Tibial nerve (tissue), 3 donors: Measurements from ENCODE around the gene MAPKAP1.

Source experiments
- POLR2A ChIP-seq, 2 donors: fragments of 450-650 bp; IDR thresholded peaks; one replicate each; pipeline ENCODE4 v1.6.1; 2017; ENCODE audit warnings: antibody characterized with exemption in 2 of 2, mild to moderate bottlenecking in 2 of 2, moderate library complexity in 2 of 2
- TF ChIP-seq, protein P1 (sequence below), 5 experiments: fragments of 200-600 bp in 3 of 5; fragments of 450-650 bp in 2 of 5; sonication (generic) in 3 of 5; IDR thresholded peaks; one replicate each; pipeline ENCODE4 v1.5.1; 2016 to 2019; ENCODE audit warnings: antibody characterized with exemption in 5 of 5, mild to moderate bottlenecking in 3 of 5, moderate library complexity in 2 of 5

DNA sequence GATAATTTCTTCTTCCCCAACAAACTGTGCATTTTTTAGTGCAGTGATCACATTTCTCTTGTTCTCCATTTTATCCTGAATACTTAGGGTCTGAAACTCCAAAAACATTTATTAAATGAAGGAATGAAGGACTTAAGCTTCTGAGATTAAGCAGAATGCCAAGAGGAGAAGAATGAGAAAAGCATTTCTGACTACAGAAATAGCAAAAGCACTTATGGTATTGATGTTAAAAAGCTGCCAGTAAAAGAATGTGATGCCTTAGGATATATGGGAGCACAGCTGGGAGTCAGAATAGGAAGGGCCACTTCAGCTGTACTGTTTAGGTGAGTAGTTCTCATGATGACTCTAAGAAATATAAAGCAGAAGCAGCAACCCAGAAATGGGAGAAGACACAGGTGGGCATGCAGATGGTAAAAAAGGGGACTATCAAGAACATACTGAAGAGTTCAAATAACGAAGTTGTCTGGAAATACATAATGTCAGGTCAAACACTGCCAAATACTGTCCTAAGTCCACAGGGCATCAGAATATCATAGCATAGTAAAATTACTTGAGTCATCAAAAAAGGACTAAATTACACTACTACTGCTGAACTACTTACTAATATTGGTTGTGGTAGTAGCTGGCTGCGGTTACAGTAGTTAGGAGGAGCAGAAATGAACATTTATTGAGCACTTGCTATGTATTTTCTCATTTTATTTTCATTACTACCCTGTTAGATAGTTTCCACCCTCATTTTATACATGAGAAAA lies 132.7 kb downstream of the MAPKAP1 start:
- no peak for TF ChIP-seq POLR2A (IDR thresholded peaks at IDR 0.05)
- TF ChIP-seq, protein P1, sequence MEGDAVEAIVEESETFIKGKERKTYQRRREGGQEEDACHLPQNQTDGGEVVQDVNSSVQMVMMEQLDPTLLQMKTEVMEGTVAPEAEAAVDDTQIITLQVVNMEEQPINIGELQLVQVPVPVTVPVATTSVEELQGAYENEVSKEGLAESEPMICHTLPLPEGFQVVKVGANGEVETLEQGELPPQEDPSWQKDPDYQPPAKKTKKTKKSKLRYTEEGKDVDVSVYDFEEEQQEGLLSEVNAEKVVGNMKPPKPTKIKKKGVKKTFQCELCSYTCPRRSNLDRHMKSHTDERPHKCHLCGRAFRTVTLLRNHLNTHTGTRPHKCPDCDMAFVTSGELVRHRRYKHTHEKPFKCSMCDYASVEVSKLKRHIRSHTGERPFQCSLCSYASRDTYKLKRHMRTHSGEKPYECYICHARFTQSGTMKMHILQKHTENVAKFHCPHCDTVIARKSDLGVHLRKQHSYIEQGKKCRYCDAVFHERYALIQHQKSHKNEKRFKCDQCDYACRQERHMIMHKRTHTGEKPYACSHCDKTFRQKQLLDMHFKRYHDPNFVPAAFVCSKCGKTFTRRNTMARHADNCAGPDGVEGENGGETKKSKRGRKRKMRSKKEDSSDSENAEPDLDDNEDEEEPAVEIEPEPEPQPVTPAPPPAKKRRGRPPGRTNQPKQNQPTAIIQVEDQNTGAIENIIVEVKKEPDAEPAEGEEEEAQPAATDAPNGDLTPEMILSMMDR (IDR thresholded peaks at IDR 0.05) = no peak
